Mesenchymal stem cell (in vitro differentiated cells and primary cell): ENCODE results near the gene ALOX15.

Experiments used
- DNase-seq: peaks from one replicate; pipeline ENCODE4 v3.0.0-alpha.2; 2013
- H2AFZ ChIP-seq: one replicate; pipeline ENCODE4 v1.6.1; 2013; ENCODE audit warnings: low read depth, mild to moderate bottlenecking, control low read depth, inconsistent platforms, low read length, moderate library complexity
- H2AK5ac ChIP-seq: 2 replicates; pipeline ENCODE4 v1.6.1; 2013; ENCODE audit warnings: low read length, moderate library complexity, mild to moderate bottlenecking, inconsistent platforms; ENCODE audit not compliant: severe bottlenecking
- H2BK120ac ChIP-seq: one replicate; pipeline ENCODE4 v1.6.1; 2013; ENCODE audit warnings: low read depth, mild to moderate bottlenecking, inconsistent platforms, low read length, moderate library complexity
- H2BK12ac ChIP-seq, 2 experiments: one replicate each; pipeline ENCODE4 v1.6.1; 2013; ENCODE audit warnings: inconsistent platforms in 2 of 2, low read length in 2 of 2, mild to moderate bottlenecking in 2 of 2, moderate library complexity in 2 of 2, control low read depth in 1 of 2
- H2BK15ac ChIP-seq: one replicate; pipeline ENCODE4 v1.6.1; 2013; ENCODE audit warnings: mild to moderate bottlenecking, low read depth, inconsistent platforms; ENCODE audit not compliant: poor library complexity, severe bottlenecking
- H2BK5ac ChIP-seq: 2 replicates; pipeline ENCODE4 v1.6.1; 2013; ENCODE audit warnings: low read depth, mild to moderate bottlenecking, low read length, control low read depth, inconsistent platforms; ENCODE audit not compliant: poor library complexity, severe bottlenecking
- H3K14ac ChIP-seq, 2 experiments: one replicate each; pipeline ENCODE4 v1.6.1; 2013; ENCODE audit warnings: inconsistent platforms in 2 of 2, low read length in 2 of 2, control low read depth in 1 of 2, mild to moderate bottlenecking in 1 of 2, moderate library complexity in 1 of 2
- H3K18ac ChIP-seq, 2 experiments: one replicate each; pipeline ENCODE4 v1.6.1; 2013; ENCODE audit warnings: inconsistent platforms in 2 of 2, low read length in 2 of 2, control low read depth in 1 of 2, low read depth in 1 of 2, mild to moderate bottlenecking in 1 of 2
- H3K23ac ChIP-seq, 2 experiments: one replicate each; pipeline ENCODE4 v1.6.1; 2013; ENCODE audit warnings: inconsistent platforms in 2 of 2, low read length in 2 of 2, mild to moderate bottlenecking in 2 of 2, moderate library complexity in 2 of 2, control low read depth in 1 of 2
- H3K27ac ChIP-seq: 2 replicates; pipeline ENCODE4 v1.5.1; 2013; ENCODE audit warnings: mild to moderate bottlenecking, moderate library complexity, low read length, control low read depth, inconsistent platforms; ENCODE audit not compliant: poor library complexity, severe bottlenecking
- H3K27me3 ChIP-seq, 2 experiments: 2 replicates each; pipeline versions ENCODE4 v1.6.1 to v1.7.0; 2013; ENCODE audit warnings: low read length in 2 of 2, mild to moderate bottlenecking in 2 of 2, moderate library complexity in 2 of 2, control low read depth in 1 of 2, inconsistent platforms in 1 of 2; ENCODE audit not compliant: control insufficient read depth in 1 of 2, insufficient read depth in 1 of 2
- H3K36me3 ChIP-seq, 2 experiments: 2 replicates each; pipeline versions ENCODE4 v1.6.1 to v1.7.0; 2013; ENCODE audit warnings: low read length in 2 of 2, control low read depth in 1 of 2, inconsistent platforms in 1 of 2, low read depth in 1 of 2, mild to moderate bottlenecking in 1 of 2; ENCODE audit not compliant: insufficient read depth in 2 of 2, control insufficient read depth in 1 of 2
- H3K4ac ChIP-seq, 2 experiments: one replicate each; pipeline ENCODE4 v1.6.1; 2013; ENCODE audit warnings: inconsistent platforms in 2 of 2, low read length in 2 of 2, mild to moderate bottlenecking in 2 of 2, moderate library complexity in 2 of 2, control low read depth in 1 of 2, low read depth in 1 of 2
- H3K4me1 ChIP-seq: 2 replicates; pipeline ENCODE4 v1.6.1; 2013; ENCODE audit warnings: low read depth, low read length, control low read depth; ENCODE audit not compliant: control insufficient read depth, insufficient read depth
- H3K4me2 ChIP-seq: 2 replicates; pipeline ENCODE4 v1.6.1; 2013; ENCODE audit warnings: low read length, mild to moderate bottlenecking, inconsistent platforms; ENCODE audit not compliant: poor library complexity, severe bottlenecking
- H3K4me3 ChIP-seq, 2 experiments: 2 replicates each; pipeline versions ENCODE4 v1.5.1 to v1.7.0; 2013; ENCODE audit warnings: low read length in 2 of 2, mild to moderate bottlenecking in 2 of 2, control low read depth in 1 of 2, low read depth in 1 of 2; ENCODE audit not compliant: insufficient read depth in 1 of 2
- H3K79me1 ChIP-seq: replicated peaks from 2 replicates; pipeline ENCODE4 v1.6.1; 2013; ENCODE audit warnings: mild to moderate bottlenecking, control low read depth, low read length, inconsistent platforms; ENCODE audit not compliant: poor library complexity, severe bottlenecking
- H3K9ac ChIP-seq: 2 replicates; pipeline ENCODE4 v1.7.0; 2013; ENCODE audit warnings: mild to moderate bottlenecking, low read length, moderate library complexity
- H3K9me3 ChIP-seq: 2 replicates; pipeline ENCODE4 v1.7.0; 2013; ENCODE audit warnings: mild to moderate bottlenecking, low read length; ENCODE audit not compliant: control insufficient read depth
- H4K8ac ChIP-seq: one replicate; pipeline ENCODE4 v1.6.1; 2013; ENCODE audit warnings: inconsistent platforms, mild to moderate bottlenecking, low read length, moderate library complexity
- H4K91ac ChIP-seq: one replicate; pipeline ENCODE4 v1.6.1; 2013; ENCODE audit warnings: mild to moderate bottlenecking, low read length, inconsistent platforms
- WGBS: methylation state at CpG from one replicate; pipeline ENCODE4 v1.1.7; 2013; ENCODE audit warnings: mixed read lengths; 5-methylcytosine and 5-hydroxymethylcytosine counted together

Gene ALOX15

DNA sequence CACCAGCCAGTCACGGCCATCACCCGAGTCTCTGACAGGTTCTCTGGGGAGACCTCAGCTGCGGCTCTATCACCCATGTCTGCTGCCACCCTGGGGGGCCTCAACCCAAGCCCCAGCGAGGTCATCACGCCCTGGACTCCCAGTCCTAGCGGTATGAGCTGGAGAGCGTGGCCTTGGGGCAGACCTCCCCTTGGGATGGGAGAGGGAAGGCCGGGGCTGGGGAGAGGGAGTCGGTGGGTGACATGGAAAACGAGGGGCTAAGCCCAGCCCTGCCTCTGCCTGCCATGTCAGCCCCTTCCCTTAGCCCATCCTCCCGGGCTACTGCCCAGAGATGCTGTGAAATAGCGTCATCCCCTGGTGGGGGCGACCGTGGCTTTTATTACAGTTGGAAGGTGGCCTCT is 48.5 kb downstream of the ALOX15 start:
- Histone ChIP-seq H3K4me1 (peaks cover 7% of the 10 kb centered on the region), H2BK5ac (no peak overlapping the region), H3K79me1 (no peaks in the 10 kb centered on the region), H2AK5ac (no peak overlapping the region), H4K91ac (no peak overlapping the region), H3K14ac (no peak overlapping the region), H2BK15ac (no peak overlapping the region), H4K8ac (no peak overlapping the region), H3K18ac (no peak overlapping the region), H3K9me3 (no peaks in the 10 kb centered on the region), H3K23ac (no peak overlapping the region), H3K27ac (no peak overlapping the region), H2BK12ac (no peak overlapping the region), H2AFZ (no peak overlapping the region), H3K4me3 (no peak overlapping the region), H3K9ac (no peak overlapping the region), H3K36me3 (peaks cover 0 to 20% of the 10 kb centered on the region in 2 experiments), H3K4me2 (no peak overlapping the region), H3K4ac (no peak overlapping the region), H2BK120ac (no peak overlapping the region), H3K27me3 (peaks cover 45 to 50% of the 10 kb centered on the region in 2 experiments)
- 86% methylated on average over 12 of the region's 14 CpGs for WGBS
- DNase-seq: no peak

DNA sequence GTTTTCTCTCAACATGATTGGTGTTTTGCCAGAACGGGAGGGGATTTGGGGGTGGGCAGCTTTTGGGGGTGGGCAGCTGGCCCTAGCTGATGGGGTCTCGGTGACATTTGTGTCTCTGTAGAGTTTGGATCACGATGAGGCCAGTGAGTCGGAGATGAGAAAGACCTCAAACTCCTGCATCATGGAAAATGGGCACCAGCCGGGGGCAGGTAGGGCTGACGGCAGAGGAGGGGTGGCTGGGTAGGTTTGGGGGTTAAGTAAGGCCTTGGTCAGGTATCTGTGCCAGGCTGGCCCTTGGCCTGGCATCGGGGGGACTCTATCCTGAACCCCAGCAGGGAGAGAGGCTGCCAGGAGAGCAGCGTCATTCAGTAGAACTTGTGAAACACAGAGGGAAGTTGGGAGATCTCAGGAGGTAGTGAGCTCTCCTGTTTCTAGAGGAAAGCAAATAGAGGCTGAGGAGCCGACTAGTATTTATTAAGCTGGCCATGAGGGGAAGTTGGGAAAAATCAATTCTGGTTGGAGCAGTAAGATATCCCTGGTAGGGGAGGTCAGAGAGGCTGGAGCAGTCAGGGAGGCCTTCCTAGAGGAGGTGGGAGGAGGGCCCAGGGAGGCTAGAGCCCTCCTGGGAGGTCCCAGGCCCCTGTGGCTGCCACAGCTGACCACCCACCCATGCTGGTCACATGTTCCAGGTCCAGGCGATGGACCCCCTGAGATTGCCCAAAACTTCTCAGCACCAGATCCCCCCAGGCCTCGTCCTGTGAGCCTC is 49.1 kb downstream of the ALOX15 start:
- H4K8ac ChIP-seq: no peak overlapping the region
- H3K14ac ChIP-seq: no peak overlapping the region
- peaks cover 45 to 46% of the 10 kb centered on the region in 2 experiments for H3K27me3 ChIP-seq
- H3K9ac ChIP-seq: no peak overlapping the region
- no peak overlapping the region for H3K4me2 ChIP-seq
- H2AK5ac ChIP-seq: no peak overlapping the region
- H2BK120ac ChIP-seq: no peak overlapping the region
- peaks cover 0 to 14% of the 10 kb centered on the region in 2 experiments for H3K36me3 ChIP-seq
- no peaks in the 10 kb centered on the region for H3K9me3 ChIP-seq
- no peak overlapping the region for H3K18ac ChIP-seq
- H3K4ac ChIP-seq: no peak overlapping the region
- DNase-seq: no peak
- no peak overlapping the region for H2BK12ac ChIP-seq
- no peak overlapping the region for H2AFZ ChIP-seq
- H3K27ac ChIP-seq: no peak overlapping the region
- H3K23ac ChIP-seq: no peak overlapping the region
- peaks cover 9% of the 10 kb centered on the region for H3K4me1 ChIP-seq
- WGBS: 86% methylated on average over 11 of the region's 11 CpGs
- H2BK5ac ChIP-seq: no peak overlapping the region
- H4K91ac ChIP-seq: no peak overlapping the region
- H3K4me3 ChIP-seq: no peak overlapping the region
- H2BK15ac ChIP-seq: no peak overlapping the region
- H3K79me1 ChIP-seq: no peaks in the 10 kb centered on the region

DNA sequence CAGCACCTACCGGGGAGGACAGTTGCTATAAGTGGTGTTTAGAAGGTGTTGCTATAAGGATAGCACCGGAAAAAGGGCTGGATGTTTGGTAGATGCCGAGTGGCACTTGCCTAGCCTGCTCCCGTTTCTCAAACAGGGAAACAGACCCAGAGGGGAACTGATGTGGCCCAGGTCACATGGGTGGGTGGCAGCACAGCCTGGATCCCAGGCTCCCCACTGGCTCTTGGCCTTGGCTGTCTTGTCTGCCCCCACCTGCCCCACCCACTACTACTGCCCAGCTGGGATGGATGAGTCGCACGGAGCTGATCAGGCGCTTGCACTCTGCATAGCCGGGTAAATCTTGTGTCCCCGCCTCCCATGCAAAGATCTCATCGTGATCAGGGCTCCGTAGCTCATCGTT is 49.9 kb downstream of the ALOX15 start:
- Histone ChIP-seq H3K27ac (no peak overlapping the region), H4K91ac (no peak overlapping the region), H2BK120ac (no peak overlapping the region), H2AK5ac (no peak overlapping the region), H3K4me1 (peaks cover 11% of the 10 kb centered on the region), H3K4me3 (no peak overlapping the region), H2BK5ac (no peak overlapping the region), H3K14ac (peak overlapping the region in 1 of 2 experiments; percentile 72), H3K4me2 (no peak overlapping the region), H3K18ac (no peak overlapping the region), H4K8ac (no peak overlapping the region), H3K27me3 (peaks cover 46 to 48% of the 10 kb centered on the region in 2 experiments), H3K9me3 (no peaks in the 10 kb centered on the region), H3K4ac (no peak overlapping the region), H2BK15ac (no peak overlapping the region), H3K9ac (no peak overlapping the region), H3K23ac (no peak overlapping the region), H3K36me3 (peaks cover 0 to 5% of the 10 kb centered on the region in 2 experiments), H3K79me1 (no peaks in the 10 kb centered on the region), H2BK12ac (no peak overlapping the region), H2AFZ (no peak overlapping the region)
- 63% methylated on average over 12 of the region's 12 CpGs for WGBS
- peak; percentile 23 for DNase-seq

DNA sequence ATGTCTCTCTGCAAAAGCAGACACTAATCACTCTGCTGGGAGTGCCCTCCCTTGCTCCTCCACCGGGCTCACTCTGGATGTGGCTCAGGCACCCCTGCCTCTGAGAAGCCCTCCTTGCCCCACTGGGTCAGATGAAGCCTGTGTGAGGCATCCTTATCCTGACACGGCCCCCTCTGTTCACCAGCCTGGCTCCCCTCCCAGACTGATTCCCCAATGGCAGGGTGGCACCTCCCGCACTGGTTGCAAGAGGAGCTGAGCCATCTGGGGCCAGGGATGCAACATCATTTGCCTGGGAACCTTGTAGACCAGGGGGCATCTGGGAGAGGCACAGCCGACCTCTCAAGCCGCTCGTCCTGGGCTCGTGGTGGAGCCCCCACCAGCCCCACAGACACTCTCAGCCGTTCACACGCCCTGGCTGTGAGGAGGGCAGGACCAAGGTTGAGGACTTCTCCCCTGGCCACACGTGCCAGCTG is 50.5 kb downstream of the ALOX15 start:
- Histone ChIP-seq H2BK5ac (no peak overlapping the region), H3K23ac (no peak overlapping the region), H3K36me3 (peaks cover 0 to 3% of the 10 kb centered on the region in 2 experiments), H3K79me1 (no peaks in the 10 kb centered on the region), H2BK12ac (peak overlapping the region in 1 of 2 experiments; percentile 59), H2BK120ac (no peak overlapping the region), H3K4me1 (peaks cover 12% of the 10 kb centered on the region), H3K18ac (no peak overlapping the region), H3K4me3 (no peak overlapping the region), H4K91ac (no peak overlapping the region), H3K4ac (no peak overlapping the region), H4K8ac (no peak overlapping the region), H2AFZ (no peak overlapping the region), H2AK5ac (no peak overlapping the region), H3K9ac (no peak overlapping the region), H3K4me2 (no peak overlapping the region), H3K14ac (no peak overlapping the region), H3K27ac (no peak overlapping the region), H2BK15ac (no peak overlapping the region), H3K9me3 (no peaks in the 10 kb centered on the region), H3K27me3 (peaks cover 49 to 52% of the 10 kb centered on the region in 2 experiments)
- no peak for DNase-seq
- WGBS: 74% methylated on average over 10 of the region's 10 CpGs
